ENCODE results near the gene SMG9. TPM values are rescaled to one million over a fixed set of nuclear protein-coding genes. Genes with fewer than 3 reads are reported as not detected.

The SMG9 gene
- total RNA-seq, 1 donor from 2014 or later: 6.4 TPM

DNA sequence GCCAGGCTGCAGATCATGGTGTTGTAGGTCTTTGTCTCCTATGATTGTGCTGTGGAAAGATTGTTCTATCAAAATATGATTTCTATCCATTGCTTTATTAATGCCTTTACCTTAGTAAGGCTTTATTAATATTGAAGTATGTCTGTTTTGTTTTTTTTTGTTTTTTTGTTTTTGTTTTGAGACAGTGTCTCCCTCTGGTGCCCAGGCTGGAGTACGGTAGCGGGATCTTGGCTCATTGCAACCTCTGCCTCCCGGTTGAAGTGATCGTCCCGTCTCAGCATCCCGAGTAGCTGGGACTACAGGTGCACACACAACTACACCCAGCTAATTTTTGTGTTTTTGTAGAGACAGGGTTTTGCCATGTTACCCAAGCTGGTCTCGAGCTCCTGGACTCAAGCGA, 31.2 kb downstream of the SMG9 start:
- DNase-seq: no peak

GRCh38 chr19:43721469-43722048, 33.2 kb downstream of the SMG9 start:
- no peak for DNase-seq

DNA sequence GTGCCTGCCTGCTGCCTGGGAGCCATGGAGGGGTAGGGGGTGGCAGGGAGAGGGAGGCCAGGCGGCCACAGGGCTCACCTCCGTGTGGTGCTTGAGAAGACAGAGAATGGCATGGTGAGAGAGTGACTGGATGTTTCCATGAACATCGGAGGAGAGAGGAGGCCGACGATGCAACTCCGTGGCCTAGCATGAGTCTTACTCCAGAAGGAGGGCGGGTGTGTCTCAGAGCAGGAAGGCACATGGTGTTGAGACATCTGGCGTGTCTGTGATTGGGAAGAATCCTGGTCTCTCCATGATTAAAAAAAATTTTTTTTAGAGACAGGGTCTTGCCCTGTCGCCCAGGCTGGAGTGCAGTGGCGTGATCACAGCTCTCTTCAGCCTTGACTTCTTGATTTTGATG, 33.8 kb downstream of the SMG9 start:
- DNase-seq: no peak

DNA sequence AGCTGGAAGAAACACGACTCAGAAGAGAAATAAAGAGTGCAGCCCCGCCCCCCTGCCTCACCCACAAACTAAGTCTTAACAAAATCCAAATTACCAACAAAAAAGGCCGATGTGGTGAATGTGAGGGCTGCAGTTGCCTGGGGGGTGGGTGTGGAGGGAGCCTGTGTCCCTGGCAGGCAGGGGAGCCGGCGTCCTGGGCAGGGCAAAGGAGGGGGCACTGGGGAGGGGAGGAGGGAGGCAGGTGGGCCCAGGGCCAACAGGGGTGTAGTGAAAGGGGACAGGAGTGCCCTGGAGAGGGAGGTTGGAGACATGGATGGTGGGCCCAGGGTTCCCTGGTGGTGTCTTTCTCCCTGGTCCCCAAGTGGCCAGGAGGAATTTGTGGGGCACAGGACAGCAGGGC, 34.8 kb downstream of the SMG9 start:
- DNase-seq: no peak

DNA sequence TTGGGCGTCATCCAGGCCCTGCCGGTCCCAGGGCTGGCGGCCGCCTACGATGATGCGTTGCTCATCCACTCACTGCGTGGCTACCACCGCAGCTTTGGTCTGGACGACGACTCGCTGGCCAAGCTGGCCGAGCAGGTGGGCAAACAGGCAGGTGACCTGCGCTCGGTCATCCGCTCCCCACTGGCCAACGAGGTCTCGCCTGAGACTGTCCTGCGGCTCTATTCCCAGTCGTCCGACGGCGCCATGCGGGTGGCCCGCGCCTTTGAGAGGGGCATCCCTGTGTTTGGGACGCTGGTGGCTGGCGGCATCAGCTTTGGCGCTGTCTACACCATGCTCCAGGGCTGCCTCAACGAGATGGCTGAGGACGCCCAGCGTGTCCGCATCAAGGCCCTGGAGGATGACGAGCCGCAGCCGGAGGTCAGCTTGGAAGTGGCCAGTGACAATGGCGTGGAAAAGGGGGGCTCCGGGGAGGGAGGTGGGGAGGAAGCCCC, 35.3 kb downstream of the SMG9 start:
- DNase-seq: no peak

DNA sequence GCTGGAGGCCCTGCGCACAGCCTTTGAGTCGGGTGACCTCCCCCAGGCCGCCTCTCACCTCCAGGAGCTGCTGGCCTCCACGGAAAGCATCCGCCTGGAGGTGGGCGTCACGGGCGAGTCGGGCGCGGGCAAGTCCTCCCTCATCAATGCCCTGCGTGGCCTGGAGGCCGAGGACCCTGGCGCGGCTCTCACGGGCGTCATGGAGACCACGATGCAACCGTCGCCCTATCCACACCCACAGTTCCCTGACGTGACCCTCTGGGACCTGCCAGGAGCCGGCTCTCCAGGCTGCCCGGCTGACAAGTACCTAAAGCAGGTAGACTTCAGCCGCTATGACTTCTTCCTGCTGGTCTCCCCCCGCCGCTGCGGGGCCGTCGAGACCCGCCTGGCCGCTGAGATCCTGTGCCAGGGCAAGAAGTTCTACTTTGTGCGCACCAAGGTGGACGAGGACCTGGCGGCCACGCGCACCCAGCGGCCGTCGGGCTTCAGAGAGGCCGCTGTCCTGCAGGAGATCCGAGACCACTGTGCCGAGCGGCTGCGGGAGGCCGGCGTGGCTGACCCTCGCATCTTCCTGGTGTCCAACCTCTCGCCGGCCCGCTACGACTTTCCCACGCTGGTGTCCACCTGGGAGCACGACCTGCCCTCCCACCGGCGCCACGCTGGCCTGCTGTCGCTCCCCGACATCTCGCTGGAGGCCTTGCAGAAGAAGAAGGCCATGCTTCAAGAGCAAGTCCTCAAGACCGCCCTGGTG, 36.0 kb downstream of the SMG9 start:
- DNase-seq: no peak

DNA sequence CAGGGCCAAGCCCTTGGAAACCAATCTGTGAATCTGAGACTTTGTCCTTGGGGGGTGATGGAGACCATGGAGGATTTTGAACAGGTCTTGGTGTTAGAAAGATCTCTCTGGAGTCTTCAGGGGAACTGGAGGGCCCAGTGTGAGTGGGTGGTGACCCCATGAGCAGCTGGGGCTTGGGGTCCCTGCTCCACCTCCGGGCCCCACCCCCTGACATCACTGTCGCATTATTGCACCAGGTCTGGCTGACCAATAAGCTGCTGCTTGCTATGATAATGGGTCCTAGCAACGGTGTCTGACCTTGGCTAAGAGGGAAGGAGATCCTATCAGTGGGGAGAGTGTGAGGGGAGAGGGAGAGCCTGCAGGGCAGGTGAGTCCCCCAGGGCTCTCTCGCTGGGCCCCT, 39.0 kb downstream of the SMG9 start, which contains the start of gene IRGC:
TSS of gene IRGC (plus strand) at position 301 of the 400 bp plus-strand sequence. CDS start 2,483 bp downstream, outside the sequence.
- DNase-seq: no peak

DNA sequence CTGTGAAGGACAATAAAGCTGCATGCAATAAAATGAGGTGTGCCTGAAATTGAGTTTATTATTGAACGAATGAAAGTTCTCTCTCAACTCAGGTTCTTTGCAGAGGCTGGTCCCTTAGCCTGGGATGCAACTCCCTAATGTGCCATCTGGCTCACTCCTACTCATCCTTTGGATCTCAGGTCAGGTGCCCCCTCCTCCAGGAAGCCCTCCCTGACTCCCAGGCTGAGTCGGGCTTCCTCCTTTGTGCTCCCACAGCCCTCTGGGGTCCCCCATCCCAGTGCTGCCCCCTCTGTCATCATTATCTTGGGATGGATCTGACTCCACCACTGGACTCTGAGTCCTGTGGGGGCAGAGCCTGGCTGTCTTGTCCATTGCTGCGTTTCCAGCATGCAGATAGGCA, 41.6 kb downstream of the SMG9 start:
- DNase-seq: no peak

GRCh38 chr19:43711751-43712355, 42.9 kb downstream of the SMG9 start:
- DNase-seq: no peak

- no peak for DNase-seq
Observed at GRCh38 chr19:43708716-43709115, 46.0 kb downstream of the SMG9 start.

GRCh38 chr19:43707158-43707712, 47.5 kb downstream of the SMG9 start:
- DNase-seq: no peak

- DNase-seq: no peak
Observed at GRCh38 chr19:43705729-43706128, 49.0 kb downstream of the SMG9 start.

- DNase-seq: no peak
Observed at GRCh38 chr19:43704002-43704705, 50.6 kb downstream of the SMG9 start.

GRCh38 chr19:43700395-43701000, 54.3 kb downstream of the SMG9 start:
- DNase-seq: peak; percentile 7

- DNase-seq: no peak
Observed at GRCh38 chr19:43699506-43700394, 55.0 kb downstream of the SMG9 start.

GRCh38 chr19:43697295-43697694, 57.5 kb downstream of the SMG9 start:
- DNase-seq: no peak

DNA sequence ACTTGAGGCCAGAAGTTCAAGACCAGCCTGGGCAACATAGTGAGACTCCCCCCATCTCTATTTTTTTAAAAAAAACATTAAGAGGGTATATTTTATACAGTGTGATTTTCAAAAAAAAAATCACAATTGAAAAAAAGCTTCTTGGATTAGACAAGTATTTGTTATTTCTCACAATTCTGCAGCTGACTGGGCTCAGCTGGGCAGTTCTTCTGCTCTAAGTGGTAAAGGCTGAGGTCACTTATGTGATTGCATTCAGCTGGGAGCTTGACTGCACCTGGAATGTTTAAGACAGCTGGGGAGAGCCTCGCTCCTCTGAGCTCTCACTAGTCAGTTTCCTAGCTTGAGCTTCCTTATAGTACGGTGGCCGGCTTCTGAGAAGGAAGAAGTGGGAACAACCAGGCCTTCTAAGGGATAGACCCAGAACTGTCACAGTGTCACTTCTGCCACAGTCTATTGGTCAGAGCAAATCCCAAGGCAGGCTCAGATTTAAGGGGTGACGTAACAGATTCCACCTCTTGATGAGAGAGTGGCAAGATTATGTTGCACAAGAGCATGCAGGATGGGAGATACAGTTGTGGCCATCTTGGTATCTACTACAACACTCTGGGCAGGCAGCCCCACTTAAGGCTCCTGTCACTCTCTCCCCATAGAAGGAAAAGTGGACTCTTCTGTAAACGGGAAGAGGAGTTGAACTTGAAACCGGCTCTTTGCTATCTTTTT, 58.6 kb downstream of the SMG9 start:
- no peak for DNase-seq

- DNase-seq: no peak
Observed at GRCh38 chr19:43694553-43694952, 60.2 kb downstream of the SMG9 start.

DNA sequence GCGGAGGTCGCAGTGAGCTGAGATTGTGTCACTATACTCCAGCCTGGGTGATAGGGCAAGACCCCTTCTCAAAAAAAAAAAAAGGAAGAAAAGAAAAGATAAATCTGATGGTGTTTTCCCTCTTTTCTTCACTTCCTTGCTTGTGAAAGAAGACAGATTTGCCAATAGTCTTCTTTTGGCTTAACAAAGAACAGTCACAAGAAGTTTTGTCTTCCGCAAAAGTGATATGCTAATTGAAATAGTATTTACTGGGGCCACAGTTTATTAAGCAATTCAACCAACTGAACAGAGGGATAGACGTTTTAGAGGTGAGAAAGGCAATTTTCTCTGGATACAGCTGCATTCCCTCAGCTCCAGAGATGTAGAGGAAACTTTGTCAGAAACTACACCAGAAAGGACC, 61.9 kb downstream of the SMG9 start:
- DNase-seq: no peak

- no peak for DNase-seq
Observed at GRCh38 chr19:43692385-43692784, 62.4 kb downstream of the SMG9 start.
